Activated CD4-positive, alpha-beta T cell treated with anti-CD3 and anti-CD28 coated beads for 36 hours (primary cell): ENCODE data around the gene PTK6. TPM values are rescaled to one million over a fixed set of nuclear protein-coding genes. Genes with fewer than 3 reads are reported as not detected.

Experiments used
- ATAC-seq: fragments of 200-7000 bp; cut with Tn5 transposase; one replicate; pipeline ENCODE4 v1.10.0; 2021; ENCODE audit warnings: mild to moderate bottlenecking, moderate library complexity
- CTCF ChIA-PET: fragments of 350-600 bp; sonication (Branson Sonifier 250); formaldehyde crosslinking; loops from one replicate; lab custom pipeline; 2021; ENCODE audit warnings: antibody characterized with exemption; lab: Charles Lee
- POLR2A ChIA-PET: fragments of 350-600 bp; sonication (Branson Sonifier 250); formaldehyde crosslinking; loops from one replicate; lab custom pipeline; 2021; ENCODE audit warnings: antibody characterized with exemption, inconsistent platforms; lab: Charles Lee
- DNase-seq: peaks from one replicate; pipeline ENCODE4 v3.0.0-alpha.2; 2020
- H3K27ac Mint-ChIP-seq: one replicate; pipeline ENCODE4 v1.8.0; 2021; ENCODE audit warnings: mixed read lengths
- H3K27me3 Mint-ChIP-seq: one replicate; pipeline ENCODE4 v1.8.0; 2021; ENCODE audit warnings: mixed read lengths
- H3K36me3 Mint-ChIP-seq: one replicate; pipeline ENCODE4 v1.8.0; 2021; ENCODE audit warnings: low read depth, mixed read lengths
- H3K4me1 Mint-ChIP-seq: one replicate; pipeline ENCODE4 v1.8.0; 2021; ENCODE audit warnings: mixed read lengths
- H3K4me3 Mint-ChIP-seq: one replicate; pipeline ENCODE4 v1.8.0; 2021; ENCODE audit warnings: mild to moderate bottlenecking, moderate library complexity, mixed read lengths
- H3K9me3 Mint-ChIP-seq: one replicate; pipeline ENCODE4 v1.8.0; 2021; ENCODE audit warnings: low read depth, mixed read lengths
- intact Hi-C, 2 experiments: fragments of 100-400 bp; cut with DNase I in 1 of 2; cut with micrococcal nuclease in 1 of 2; formaldehyde crosslinking; loops; one replicate each; pipeline versions ENCODE4 v1.14.2 to v1.15.1; 2022 to 2024; cut with DNase I, micrococcal nuclease
- total RNA-seq, 2 experiments: library from RNA; stranded (reverse); gene quantifications; one replicate each; pipeline ENCODE4 v1.2.3, GENCODE V29; 2021

The PTK6 gene
- total RNA-seq, 2 experiments from 2014 or later, result 0.25 to 0.48 TPM

DNA sequence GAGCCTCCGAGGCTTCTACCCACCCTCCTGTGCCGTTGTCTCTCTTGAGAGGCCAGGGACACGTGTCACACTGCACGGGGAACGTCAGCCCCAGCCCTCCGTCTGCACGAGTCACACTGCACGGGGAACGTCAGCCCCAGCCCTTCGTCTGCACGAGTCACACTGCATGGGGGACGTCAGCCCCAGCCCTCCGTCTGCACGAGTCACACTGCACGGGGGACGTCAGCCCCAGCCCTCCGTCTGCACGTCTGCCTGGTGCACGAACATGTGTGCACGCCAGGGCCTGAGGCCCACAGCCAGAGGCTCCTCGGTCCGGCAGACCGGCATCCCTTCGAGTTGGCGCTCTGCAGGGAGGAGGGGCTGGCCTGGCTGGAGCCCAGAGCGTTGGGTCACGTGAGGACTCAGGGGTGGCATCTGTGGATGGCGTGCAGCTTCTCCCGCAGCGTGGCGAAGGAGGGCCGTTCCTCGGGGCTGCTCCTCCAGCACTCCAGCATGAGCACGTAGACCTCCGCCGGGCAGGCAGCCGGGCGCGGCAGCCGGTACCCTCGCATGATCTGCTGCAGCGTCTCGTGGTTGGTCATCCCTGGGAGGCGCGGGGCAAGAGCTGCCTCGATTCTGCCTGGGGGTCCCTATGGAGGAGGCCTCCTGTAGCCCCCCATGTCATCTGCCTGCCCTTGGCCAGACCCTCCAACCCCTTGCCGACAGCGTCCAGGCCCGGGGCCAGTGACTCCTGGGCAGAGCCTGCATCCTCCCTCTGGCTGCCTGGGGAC is 3.4 kb upstream of the PTK6 start:
- CTCF ChIA-PET, result no interaction called here
- Mint-ChIP-seq H3K4me3 (no peak overlapping the region), H3K27ac (no peak overlapping the region), H3K9me3 (no peaks in the 10 kb centered on the region), H3K4me1 (peaks cover 8% of the 10 kb centered on the region), H3K36me3 (no peaks in the 10 kb centered on the region), H3K27me3 (no peaks in the 10 kb centered on the region)
- POLR2A ChIA-PET, result no interaction called here
- DNase-seq (no peak), ATAC-seq (no peak)
- intact Hi-C loops, result no loop called here

DNA sequence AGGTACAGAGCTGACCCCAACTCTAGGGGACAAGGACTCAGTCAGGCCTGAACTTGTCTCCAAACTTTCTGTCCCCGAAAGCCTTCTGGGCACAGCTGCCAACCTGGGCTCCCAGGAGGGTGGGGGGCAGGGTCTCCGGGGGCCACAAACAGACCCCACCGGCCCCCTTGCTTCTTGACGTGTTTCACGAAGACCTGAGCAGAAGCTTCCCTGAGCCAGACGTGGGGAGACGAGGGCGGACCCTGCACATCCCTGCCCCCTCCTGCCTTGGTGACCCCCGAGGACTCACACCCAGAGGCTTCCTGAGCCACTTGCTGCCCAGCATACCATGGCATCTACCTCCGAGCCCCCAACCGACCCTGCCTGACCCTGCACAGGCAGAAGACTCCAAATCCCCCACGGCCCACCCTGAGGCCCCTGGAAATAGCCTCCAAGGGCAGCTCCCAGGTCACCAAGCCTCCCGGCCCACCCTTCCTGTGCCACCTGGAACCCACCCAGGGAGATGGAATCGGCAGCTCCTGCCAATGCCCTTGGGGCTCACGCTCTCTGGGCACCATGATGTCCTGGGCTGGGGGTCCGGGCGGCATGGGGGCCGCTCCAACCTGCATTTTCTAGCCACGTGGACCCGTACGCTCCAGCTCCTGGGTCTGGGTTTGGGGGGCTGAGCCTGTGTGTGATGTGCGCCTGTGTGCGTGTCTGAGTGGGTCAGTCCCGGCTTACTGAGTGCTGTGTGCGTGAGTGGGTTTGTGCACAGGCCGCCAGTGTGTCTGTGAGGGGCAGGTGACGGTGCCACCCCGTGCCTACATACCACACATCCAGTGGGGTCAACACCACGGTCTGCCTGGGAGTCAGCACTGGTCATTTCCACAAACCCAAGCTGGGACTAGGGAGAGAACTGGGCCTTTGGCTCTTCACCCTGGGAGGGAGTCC is 2.5 kb upstream of the PTK6 start:
- no peak for DNase-seq
- intact Hi-C loops, result loop anchor here (2.0 to 10.0 kb wide), 6 partner anchors 98 to 525 kb away; partner anchors contain the start of genes TCEA2 (in 2 of the 2), UCKL1 (in 2 of the 2), ABHD16B (in 1 of the 2) and TPD52L2 (in 1 of the 2)
- no peaks in the 10 kb centered on the region for H3K36me3 Mint-ChIP-seq
- H3K9me3 Mint-ChIP-seq, result no peaks in the 10 kb centered on the region
- H3K4me3 Mint-ChIP-seq, result no peak overlapping the region
- ChIA-PET CTCF (interaction anchor here (0.5 to 2.1 kb wide), 4 partner anchors 11 to 106 kb away, joined by 3 to 6 read pairs (median 3); no protein-coding TSS in a partner anchor), POLR2A (no interaction called here)
- H3K27ac Mint-ChIP-seq, result no peak overlapping the region
- no peaks in the 10 kb centered on the region for H3K27me3 Mint-ChIP-seq
- peaks cover 8% of the 10 kb centered on the region for H3K4me1 Mint-ChIP-seq
- ATAC-seq, result no peak

DNA sequence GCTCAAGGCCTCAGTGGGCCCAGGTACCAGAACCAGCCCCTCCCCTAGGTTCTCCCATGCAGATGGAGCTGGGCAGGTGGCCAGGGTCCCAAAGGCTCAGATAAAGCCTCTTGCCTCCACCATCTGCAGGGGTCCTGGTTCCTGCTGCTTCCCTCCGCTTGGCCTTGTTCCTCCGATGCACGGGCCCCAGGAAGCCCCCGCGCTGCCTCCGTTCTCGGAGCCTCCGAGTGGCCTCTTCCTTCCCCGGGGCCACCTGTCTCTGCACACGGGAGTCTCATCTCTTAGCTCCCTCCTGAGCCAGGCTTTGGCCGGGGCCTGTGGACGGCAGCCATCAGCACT is 1.9 kb upstream of the PTK6 start:
- ChIA-PET CTCF (interaction anchor here (0.5 to 2.7 kb wide), 9 partner anchors 10 to 1402 kb away, joined by 3 to 21 read pairs (median 3); partner anchors contain the start of genes FNDC11 and PPDPF), POLR2A (no interaction called here)
- intact Hi-C loops, result loop anchor here (2.0 to 10.0 kb wide), 6 partner anchors 98 to 526 kb away; partner anchors contain the start of genes TCEA2 (in 2 of the 2), UCKL1 (in 2 of the 2), ABHD16B (in 1 of the 2) and TPD52L2 (in 1 of the 2)
- Mint-ChIP-seq H3K9me3 (no peaks in the 10 kb centered on the region), H3K36me3 (no peaks in the 10 kb centered on the region), H3K27ac (no peak overlapping the region), H3K4me3 (no peak overlapping the region), H3K4me1 (peaks cover 8% of the 10 kb centered on the region), H3K27me3 (no peaks in the 10 kb centered on the region)
- ATAC-seq (no peak), DNase-seq (no peak)

DNA sequence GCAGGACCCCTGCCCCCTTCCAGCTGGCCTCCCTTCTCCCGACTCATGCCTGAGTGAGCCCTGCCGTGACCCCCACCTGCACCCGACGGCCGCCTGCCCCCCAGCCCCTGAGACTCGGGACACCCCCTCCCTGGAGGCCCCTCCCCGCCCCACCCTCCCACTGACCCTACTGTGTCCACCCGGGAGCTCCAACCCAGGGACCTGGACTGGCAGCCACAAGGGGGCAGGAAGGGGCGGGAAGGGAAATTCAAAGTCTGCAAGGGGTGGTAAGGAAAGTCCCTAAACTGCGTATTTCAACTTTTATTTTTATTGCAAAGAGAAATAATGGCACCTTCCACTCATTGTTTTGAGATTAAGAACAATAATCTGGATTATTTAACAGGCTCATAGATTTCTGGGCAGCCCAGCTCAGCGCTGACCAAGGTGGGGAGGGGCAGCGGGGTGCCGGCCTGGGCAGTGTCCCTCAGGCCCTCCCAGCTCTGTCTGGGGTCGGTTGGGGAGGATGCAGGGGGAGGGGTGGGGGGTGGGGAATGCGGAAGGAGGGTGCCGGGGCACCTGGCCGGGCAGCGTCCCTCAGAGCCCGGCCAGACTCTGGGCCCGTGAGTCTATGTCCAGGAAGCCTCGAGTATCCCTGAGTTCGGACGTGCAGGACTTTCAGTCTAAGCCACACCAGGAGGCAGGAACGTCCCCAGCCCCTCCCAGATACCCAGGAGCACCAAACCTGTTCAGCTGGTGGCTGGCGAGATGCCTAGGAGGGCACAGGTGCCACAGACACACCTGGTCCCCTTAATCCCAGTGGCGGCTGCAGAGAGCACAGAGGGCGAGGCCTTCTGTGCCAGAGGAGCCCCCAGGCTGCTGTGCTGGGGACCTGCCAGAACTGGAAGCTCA is 1.3 kb upstream of the PTK6 start:
- H3K9me3 Mint-ChIP-seq, result no peaks in the 10 kb centered on the region
- H3K27me3 Mint-ChIP-seq, result no peaks in the 10 kb centered on the region
- H3K4me3 Mint-ChIP-seq, result peak overlapping the region; percentile 68
- no peak for DNase-seq
- no peaks in the 10 kb centered on the region for H3K36me3 Mint-ChIP-seq
- intact Hi-C loops, result loop anchor here (1.0 to 10.0 kb wide), 18 partner anchors 15 to 582 kb away; partner anchors contain the start of genes TCEA2 (in 2 of the 2), TPD52L2 (in 2 of the 2), UCKL1 (in 2 of the 2) and ABHD16B (in 1 of the 2)
- CTCF ChIA-PET, result interaction anchor here (0.5 to 3.2 kb wide), 20 partner anchors 10 to 1401 kb away, joined by 3 to 21 read pairs (median 3); partner anchors contain the start of genes ARFRP1, FNDC11, PPDPF and ZGPAT
- POLR2A ChIA-PET, result interaction anchor here (0.6 to 1.1 kb wide), 3 partner anchors 56 to 327 kb away, joined by 3 to 5 read pairs (median 3); partner anchors contain the start of gene TPD52L2
- H3K4me1 Mint-ChIP-seq, result peaks cover 8% of the 10 kb centered on the region
- peak overlapping the region; percentile 85 for H3K27ac Mint-ChIP-seq
- peak; percentile 1 for ATAC-seq

DNA sequence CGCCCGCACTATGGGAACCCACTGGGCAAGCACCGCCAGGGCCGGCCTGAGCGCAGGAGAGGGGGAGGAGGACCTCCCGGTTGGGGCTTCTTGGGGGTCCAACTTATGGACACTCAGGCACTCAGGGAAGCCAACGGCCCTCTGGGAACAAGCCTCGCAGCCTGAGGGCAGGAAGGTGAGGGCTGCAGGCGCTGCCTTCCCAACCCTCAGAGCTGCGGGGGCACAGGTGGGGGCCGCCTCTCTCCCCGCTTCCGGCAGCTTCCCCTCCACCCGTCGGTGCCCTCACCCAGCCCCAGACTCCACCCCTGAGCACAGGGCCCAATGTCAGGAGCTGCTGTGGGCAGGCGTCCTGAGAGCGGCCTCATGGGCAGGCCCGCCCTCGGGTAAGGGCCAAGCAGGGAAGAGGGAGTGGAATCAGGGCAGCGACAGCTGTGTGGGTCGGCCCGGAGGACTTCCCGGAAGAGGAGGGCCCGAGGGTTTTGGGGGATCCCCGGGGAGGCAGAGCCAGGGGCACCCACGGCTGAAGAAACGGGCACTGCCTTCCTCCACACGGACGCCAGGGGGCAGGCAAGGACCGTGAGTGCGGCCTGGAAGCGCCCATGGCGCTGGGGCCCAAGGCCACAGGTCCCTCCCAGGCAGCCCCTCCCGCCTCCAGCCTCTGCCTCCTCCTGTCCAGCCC is 488 bp upstream of the PTK6 start:
- DNase-seq, result peak; percentile 98
- Mint-ChIP-seq H3K4me1 (peaks cover 8% of the 10 kb centered on the region), H3K27ac (peak overlapping the region; percentile 85), H3K9me3 (no peaks in the 10 kb centered on the region), H3K4me3 (peak overlapping the region; percentile 68), H3K27me3 (no peaks in the 10 kb centered on the region), H3K36me3 (no peaks in the 10 kb centered on the region)
- ChIA-PET CTCF (interaction anchor here (0.6 to 3.2 kb wide), 23 partner anchors 9 to 501 kb away, joined by 3 to 21 read pairs (median 3); partner anchors contain the start of genes ARFRP1, FNDC11, PPDPF and TPD52L2), POLR2A (interaction anchor here (0.6 to 1.1 kb wide), 4 partner anchors 17 to 328 kb away, joined by 3 to 5 read pairs (median 4); partner anchors contain the start of gene TPD52L2)
- peak; percentile 97 for ATAC-seq
- intact Hi-C loops, result loop anchor here (1.0 to 10.0 kb wide), 23 partner anchors 16 to 583 kb away; partner anchors contain the start of genes TCEA2 (in 2 of the 2), TPD52L2 (in 2 of the 2), UCKL1 (in 2 of the 2) and ABHD16B (in 1 of the 2)

- Mint-ChIP-seq H3K27me3 (no peaks in the 10 kb centered on the region), H3K36me3 (no peaks in the 10 kb centered on the region), H3K27ac (no peak overlapping the region), H3K9me3 (no peaks in the 10 kb centered on the region), H3K4me1 (peaks cover 8% of the 10 kb centered on the region), H3K4me3 (no peak overlapping the region)
- POLR2A ChIA-PET, result interaction anchor here (0.6 kb wide), 2 partner anchors 10 to 306 kb away, joined by 3 read pairs; no protein-coding TSS in a partner anchor
- intact Hi-C loops, result loop anchor here (2.0 to 10.0 kb wide), 6 partner anchors 101 to 528 kb away; partner anchors contain the start of genes UCKL1 (in 2 of the 2), ABHD16B (in 1 of the 2), TCEA2 (in 1 of the 2) and TPD52L2 (in 1 of the 2)
- CTCF ChIA-PET, result interaction anchor here (0.9 to 3.2 kb wide), 7 partner anchors 10 to 437 kb away, joined by 3 to 21 read pairs (median 7); partner anchors contain the start of gene PPDPF
- DNase-seq, result peak; percentile 20
- ATAC-seq, result no peak
These were observed 767 bp downstream of the PTK6 start for GRCh38 chr20:63536241-63536977.

DNA sequence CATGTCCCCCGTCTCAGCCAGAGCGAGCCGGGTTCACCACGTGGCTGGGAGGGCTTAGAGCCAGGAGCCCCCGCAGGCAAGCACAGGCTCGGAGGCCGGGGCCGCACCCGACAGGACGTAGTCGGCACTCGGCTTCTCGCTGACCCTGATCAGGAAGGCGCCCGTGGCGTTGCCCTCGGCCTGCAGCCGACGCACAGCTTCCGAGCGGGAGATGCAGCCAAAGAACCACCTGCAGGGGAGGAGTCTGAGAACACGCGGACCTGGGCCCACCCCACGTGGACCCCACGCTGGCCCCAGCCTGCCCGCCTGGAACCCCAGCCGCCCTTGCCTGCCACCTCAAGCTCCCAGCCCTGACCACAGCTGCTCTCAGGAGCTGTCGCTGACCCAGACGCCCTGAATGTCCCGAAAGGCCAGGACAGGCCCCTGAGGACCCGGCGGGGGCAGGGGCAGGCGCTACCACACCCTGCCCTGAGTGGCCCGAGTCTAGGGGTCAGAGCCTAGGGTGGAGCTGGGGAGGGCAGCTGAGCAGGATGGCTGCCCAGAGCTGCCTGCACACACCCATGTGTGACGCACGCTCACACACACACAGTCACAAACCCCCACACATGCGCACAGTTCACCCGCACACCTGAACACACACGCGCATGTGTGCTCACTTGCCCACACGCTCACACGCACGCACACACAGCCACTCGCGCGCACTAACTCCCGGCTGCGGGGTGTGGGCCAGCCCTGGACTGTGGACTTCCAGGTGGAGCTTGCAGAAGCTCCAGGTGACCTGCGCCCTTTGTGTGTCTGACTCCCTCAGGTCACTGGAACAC is 2.1 kb downstream of the PTK6 start:
- H3K4me1 Mint-ChIP-seq, result peaks cover 8% of the 10 kb centered on the region
- CTCF ChIA-PET, result interaction anchor here (3.2 kb wide), 1 partner anchor 438 kb away, joined by 10 read pairs; no protein-coding TSS in a partner anchor
- POLR2A ChIA-PET, result no interaction called here
- H3K27me3 Mint-ChIP-seq, result no peaks in the 10 kb centered on the region
- H3K9me3 Mint-ChIP-seq, result no peaks in the 10 kb centered on the region
- intact Hi-C loops, result loop anchor here (5.0 to 10.0 kb wide), 5 partner anchors 102 to 530 kb away; partner anchors contain the start of genes UCKL1 (in 2 of the 2), ABHD16B (in 1 of the 2), TCEA2 (in 1 of the 2) and TPD52L2 (in 1 of the 2)
- DNase-seq (peak; percentile 34), ATAC-seq (no peak)
- no peak overlapping the region for H3K4me3 Mint-ChIP-seq
- no peak overlapping the region for H3K27ac Mint-ChIP-seq
- H3K36me3 Mint-ChIP-seq, result no peaks in the 10 kb centered on the region

- DNase-seq (peak; percentile 8), ATAC-seq (no peak)
- Mint-ChIP-seq H3K27ac (no peak overlapping the region), H3K9me3 (no peaks in the 10 kb centered on the region), H3K36me3 (no peaks in the 10 kb centered on the region), H3K4me1 (peaks cover 8% of the 10 kb centered on the region), H3K4me3 (no peak overlapping the region), H3K27me3 (no peaks in the 10 kb centered on the region)
- ChIA-PET POLR2A (no interaction called here), CTCF (no interaction called here)
- intact Hi-C loops, result loop anchor here in 1 of 2 experiments (10.0 kb wide), 2 partner anchors 330 to 530 kb away; partner anchors contain the start of genes ABHD16B, TCEA2 and TPD52L2
These were observed 2.7 kb downstream of the PTK6 start for GRCh38 chr20:63534427-63534830.
